ENCODE results near the gene MLPH. TPM values are rescaled to one million over a fixed set of nuclear protein-coding genes. Genes with fewer than 3 reads are reported as not detected.

The MLPH gene
- 22.4 and 49.5 TPM in 2 replicates for total RNA-seq

GRCh38 chr2:237486819-237487448 is at the start of gene MLPH:
TSS of gene MLPH (plus strand) at chr2:237487251. CDS start at chr2:237493427, 6,176 bp downstream.

GRCh38 chr2:237566401-237567235 is 79.6 kb downstream of the MLPH start, which contains the start of gene PRLH:
TSS of gene PRLH (plus strand) at chr2:237566574. CDS start at chr2:237566574, 0 bp downstream.

GRCh38 chr2:237590272-237591140 is 103.5 kb downstream of the MLPH start, which contains the start of gene RAB17:
TSS of gene RAB17 (minus strand) at chr2:237590734. CDS start at chr2:237586154, 4,580 bp downstream.

Small RNA genes lying within 50 kb of the gene (small RNA-seq; reads per million reads assigned to genes)
- gene MIR6811 = 0.16 reads per million
- 0.71 reads per million, percentile 44 among the genes with 10 or more reads in this experiment for gene RNU6-1140P

Other genes with a start within 250 kb of the MLPH start
- gene COL6A3, start 73.1 kb upstream of the MLPH start, total RNA-seq = 1,617 and 2,764 TPM in 2 replicates
- gene PRLH, start 79.3 kb downstream of the MLPH start, total RNA-seq = not detected in 2 replicates
- gene RAB17, start 103.5 kb downstream of the MLPH start, total RNA-seq = 0.20 TPM in 1 of 2 replicates, not detected in the other
- gene LRRFIP1, start 140.3 kb downstream of the MLPH start, total RNA-seq = 59.0 and 67.6 TPM in 2 replicates